Heart left ventricle (tissue), 16 donors: Measurements from ENCODE around the gene RXFP4. TPM values are rescaled to one million over a fixed set of nuclear protein-coding genes. Genes with fewer than 3 reads are reported as not detected.

ENCODE experiments used
- ATAC-seq, 4 donors: fragments of 200-7000 bp; cut with Tn5 transposase; one replicate each; pipeline ENCODE4 v1.9.1; 2020 to 2022; ENCODE audit warnings: moderate library complexity in 4 of 4, mild to moderate bottlenecking in 3 of 4, moderate number of reproducible peaks in 1 of 4
- DNase-seq, 5 donors: peaks; one replicate each; pipeline ENCODE4 v3.0.0-alpha.2; 2020
- H3K27ac ChIP-seq, 12 donors: fragments of 200-600 bp; sonication (generic) in 4 of 12; one replicate each; pipeline versions ENCODE4 v1.5.0 to v1.8.0; 2016 to 2022; ENCODE audit warnings: mild to moderate bottlenecking in 2 of 12
- H3K27me3 ChIP-seq, 9 donors: fragments of 200-600 bp; sonication (generic) in 2 of 9; one replicate each; pipeline versions ENCODE4 v1.5.1 to v1.8.0; 2016 to 2022; ENCODE audit warnings: mild to moderate bottlenecking in 3 of 9
- H3K36me3 ChIP-seq, 9 donors: fragments of 200-600 bp; sonication (generic) in 2 of 9; one replicate each; pipeline versions ENCODE4 v1.5.0 to v1.8.0; 2018 to 2022; ENCODE audit warnings: mild to moderate bottlenecking in 2 of 9
- H3K4me1 ChIP-seq, 12 donors: fragments of 200-600 bp; sonication (generic) in 4 of 12; one replicate each; pipeline versions ENCODE4 v1.5.0 to v1.8.0; 2016 to 2022; ENCODE audit warnings: mild to moderate bottlenecking in 3 of 12
- H3K4me3 ChIP-seq, 12 donors: fragments of 200-600 bp; sonication (generic) in 4 of 12; one replicate each; pipeline versions ENCODE4 v1.5.0 to v1.8.0; 2017 to 2022; ENCODE audit warnings: mild to moderate bottlenecking in 9 of 12, moderate library complexity in 4 of 12
- H3K9me3 ChIP-seq, 12 donors: fragments of 200-600 bp; sonication (generic) in 4 of 12; one replicate each; pipeline versions ENCODE4 v1.5.0 to v1.8.0; 2016 to 2022; ENCODE audit warnings: mild to moderate bottlenecking in 1 of 12
- POLR2A ChIP-seq, 2 donors: fragments of 450-650 bp; IDR thresholded peaks; one replicate each; pipeline ENCODE4 v1.6.1; 2017; ENCODE audit warnings: antibody characterized with exemption in 2 of 2, mild to moderate bottlenecking in 2 of 2, moderate library complexity in 2 of 2
- WGBS, 4 donors: extraction: QIAGEN DNeasy Blood & Tissue Kit in 2 of 4; methylation state at CpG; one replicate each; pipeline versions ENCODE4 v1.1.5 to v1.1.7; 2013 to 2018; 5-methylcytosine and 5-hydroxymethylcytosine counted together
- intact Hi-C, 10 donors: fragments of 100-400 bp; cut with DNase I; formaldehyde crosslinking; loops; one replicate each; pipeline versions ENCODE4 v1.11.1 to v1.14.2; 2022
- polyA plus RNA-seq, 2 donors: library from polyadenylated mRNA; stranded (reverse); fragments of 200-250 nt; gene quantifications; one replicate each; pipeline ENCODE4 v1.2.3, GENCODE V29; 2013
- total RNA-seq, 9 donors: library from RNA; depleted of rRNA in 2 of 9; stranded (reverse); fragments of >200 nt in 2 of 9; fragmentation: NEBNext Ultra II Directional in 3 of 9; extraction: Animal tissue kit (Norgen Biotek cat#: 25700) in 3 of 9; gene quantifications; one replicate each; pipeline versions ENCODE4 v1.1.0 to v1.2.4, GENCODE V29; 2016 to 2023
- TF ChIP-seq, protein P1 (sequence below), 12 donors: fragments of 200-600 bp; sonication (generic) in 4 of 12; IDR thresholded peaks; one replicate each; pipeline versions ENCODE4 v1.5.0 to v1.8.0; 2018 to 2022; ENCODE audit warnings: antibody characterized with exemption in 12 of 12, mild to moderate bottlenecking in 5 of 12
- donor health status: ischemic (EF 13 %, LVEDD 7.1; RV severe dilation, severe dysfunction).
- donor health status: healthy with polysubstance abuse.
- donor health status: DM: no; HTN: yes; CAD: no.
- donor health status: DM: no; HTN: no; CAD: no.
- donor health status: ischemic (EF 25% LVEDD 6.9; RV normal size, moderate dysfunction).
- donor health status: ischemic (EF 25% LVEDD 5.7; RV mildly dilated, moderate dysfunction).
- donor health status: healthy.
- donor health status: DM: yes; HTN: yes; CAD: no.
- donor health status: ischemic (EF 35%, LVEDD 5.7; RV mildly dilated, moderate dysfunction).
- donor health status: nonischemic (EF 11% LVEDD 7.7; RV severe dilation, severe dysfunction).
- donor health status: DM: yes; HTN: yes; CAD: no.
- donor health status: PGD.
- donor health status: ischemic (EF 29% LVEDD 5.4; RV normal size, mild dysfunction).
- donor health status: nonischemic (EF 23%, LVEDD 6.1; RV moderate dilation, normal function).

Gene RXFP4
- total and polyA plus RNA-seq, 11 donors: 0.07 TPM; not detected in 10

GRCh38 chr1:155978325-155978972, 37.0 kb downstream of the RXFP4 start, which contains the start of gene ARHGEF2:
ARHGEF2 (minus strand) TSS chr1:155978547; CDS start chr1:155978427, 120 bp downstream.
- ATAC-seq (peak; percentile 33 to 75 (median 73)), DNase-seq (peak; percentile 89 to 92 (median 91))
- peaks cover 0 to 11% (median 0%) of the 10 kb centered on the region in 9 donors for H3K36me3 ChIP-seq
- H3K4me1 ChIP-seq: peaks cover 23 to 93% (median 66%) of the 10 kb centered on the region in 12 donors
- TF ChIP-seq, protein P1, sequence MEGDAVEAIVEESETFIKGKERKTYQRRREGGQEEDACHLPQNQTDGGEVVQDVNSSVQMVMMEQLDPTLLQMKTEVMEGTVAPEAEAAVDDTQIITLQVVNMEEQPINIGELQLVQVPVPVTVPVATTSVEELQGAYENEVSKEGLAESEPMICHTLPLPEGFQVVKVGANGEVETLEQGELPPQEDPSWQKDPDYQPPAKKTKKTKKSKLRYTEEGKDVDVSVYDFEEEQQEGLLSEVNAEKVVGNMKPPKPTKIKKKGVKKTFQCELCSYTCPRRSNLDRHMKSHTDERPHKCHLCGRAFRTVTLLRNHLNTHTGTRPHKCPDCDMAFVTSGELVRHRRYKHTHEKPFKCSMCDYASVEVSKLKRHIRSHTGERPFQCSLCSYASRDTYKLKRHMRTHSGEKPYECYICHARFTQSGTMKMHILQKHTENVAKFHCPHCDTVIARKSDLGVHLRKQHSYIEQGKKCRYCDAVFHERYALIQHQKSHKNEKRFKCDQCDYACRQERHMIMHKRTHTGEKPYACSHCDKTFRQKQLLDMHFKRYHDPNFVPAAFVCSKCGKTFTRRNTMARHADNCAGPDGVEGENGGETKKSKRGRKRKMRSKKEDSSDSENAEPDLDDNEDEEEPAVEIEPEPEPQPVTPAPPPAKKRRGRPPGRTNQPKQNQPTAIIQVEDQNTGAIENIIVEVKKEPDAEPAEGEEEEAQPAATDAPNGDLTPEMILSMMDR (IDR thresholded peaks at IDR 0.05): peak in 8 of 12 donors; percentile 0 to 51 (median 32)
- peak in 1 of 2 donors; percentile 43 for TF ChIP-seq POLR2A (IDR thresholded peaks at IDR 0.05)
- H3K27ac ChIP-seq: peak within 1 kb of the TSS; percentile 91 to 100 (median 98)
- H3K27me3 ChIP-seq: no peaks in the 10 kb centered on the region
- no peaks in the 10 kb centered on the region for H3K9me3 ChIP-seq
- WGBS, 4 donors: 0 to 1% (median 0%) methylated on average over 34 to 52 of the region's 52 CpGs
- intact Hi-C loops: loop anchor here in 5 of 10 donors (1.0 to 5.0 kb wide), 3 partner anchors 12 to 44 kb away; partner anchors contain the start of genes RXFP4 (in 4 of the 5) and KHDC4 (in 1 of the 5)
- peak within 1 kb of the TSS; percentile 65 to 97 (median 86) for H3K4me3 ChIP-seq

DNA sequence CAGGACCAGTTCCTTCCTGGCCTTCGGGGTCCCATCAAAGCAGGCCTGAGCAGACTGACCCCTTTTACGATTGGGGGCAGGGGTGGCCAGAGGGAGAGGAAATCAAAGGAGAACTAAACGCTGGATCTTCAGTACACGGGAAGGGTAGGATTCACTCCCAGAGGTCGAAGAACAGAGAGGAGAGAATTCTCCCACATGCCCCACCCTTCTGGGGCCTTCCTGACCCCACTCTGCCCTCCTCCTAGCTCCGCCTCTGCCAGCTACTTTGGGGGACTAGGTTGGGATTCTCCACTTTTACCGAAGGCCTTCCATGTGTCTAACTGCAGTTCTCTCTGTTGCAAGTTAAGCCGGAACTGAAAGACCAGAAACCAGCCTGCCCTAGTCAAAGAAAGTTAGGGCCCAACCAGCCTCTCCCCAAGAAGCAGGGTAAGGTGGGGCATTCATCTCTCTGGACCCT, 37.6 kb downstream of the RXFP4 start:
- no peak for TF ChIP-seq POLR2A (IDR thresholded peaks at IDR 0.05)
- TF ChIP-seq, protein P1 (IDR thresholded peaks at IDR 0.05): no peak
- ATAC-seq: peak; percentile 16 to 33 (median 30)
- intact Hi-C loops: loop anchor here in 5 of 10 donors (1.0 to 5.0 kb wide), 4 partner anchors 13 to 44 kb away; partner anchors contain the start of genes RXFP4 (in 4 of the 5) and KHDC4 (in 1 of the 5)
- H3K4me3 ChIP-seq: peak overlapping the region; percentile 65 to 97 (median 86)
- no peaks in the 10 kb centered on the region for H3K9me3 ChIP-seq
- no peaks in the 10 kb centered on the region for H3K27me3 ChIP-seq
- WGBS, 4 donors: 0 to 2% (median 1%) methylated on average over 8 of the region's 8 CpGs
- peak overlapping the region; percentile 91 to 100 (median 98) for H3K27ac ChIP-seq
- H3K4me1 ChIP-seq: peaks cover 23 to 93% (median 66%) of the 10 kb centered on the region in 12 donors
- DNase-seq: peak in 3 of 5 donors; percentile 47 to 56 (median 49)
- peaks cover 0 to 5% (median 0%) of the 10 kb centered on the region in 9 donors for H3K36me3 ChIP-seq

- Histone ChIP-seq H3K27ac (peak overlapping the region; percentile 91 to 100 (median 98)), H3K27me3 (no peaks in the 10 kb centered on the region), H3K9me3 (no peaks in the 10 kb centered on the region), H3K4me3 (peak overlapping the region; percentile 65 to 97 (median 86)), H3K4me1 (peaks cover 17 to 86% (median 65%) of the 10 kb centered on the region in 12 donors), H3K36me3 (no peaks in the 10 kb centered on the region)
- 0 to 6% (median 1%) methylated on average over 4 of the region's 4 CpGs for WGBS, 4 donors
- intact Hi-C loops: loop anchor here in 7 of 10 donors (1.0 to 10.0 kb wide), 5 partner anchors 17 to 125 kb away; partner anchors contain the start of genes RXFP4 (in 4 of the 7), GON4L (in 1 of the 7), KHDC4 (in 1 of the 7) and SYT11 (in 1 of the 7)
- TF ChIP-seq POLR2A (IDR thresholded peaks at IDR 0.05): peak; percentile 79 to 91
- TF ChIP-seq, protein P1 (IDR thresholded peaks at IDR 0.05): no peak
- DNase-seq: peak in 4 of 5 donors; percentile 75 to 83 (median 80)
- peak; percentile 64 to 84 (median 73) for ATAC-seq
These were observed 38.3 kb downstream of the RXFP4 start for GRCh38 chr1:155979597-155980343.
